Endothelial cell of umbilical vein (primary cell): Measurements from ENCODE around the gene DDR1. TPM values are rescaled to one million over a fixed set of nuclear protein-coding genes. Genes with fewer than 3 reads are reported as not detected.

ENCODE experiments used
- BruUV-seq: library from RNA; stranded (reverse); fragments of 400-500 nt; replicated peaks from 2 replicates; lab custom pipeline; 2021; lab: Mats Ljungman, UMichigan
- CTCF ChIA-PET: fragments of 300-600, 350-600 bp; sonication (Branson Sonifier 250); formaldehyde crosslinking; loops from one replicate; lab custom pipeline; 2021; ENCODE audit warnings: antibody characterized with exemption, inconsistent platforms; lab: Charles Lee
- POLR2A ChIA-PET: fragments of 300-600, 350-600 bp; sonication (Branson Sonifier 250); formaldehyde crosslinking; loops from one replicate; lab custom pipeline; 2021; ENCODE audit warnings: antibody characterized with exemption, inconsistent platforms; lab: Charles Lee
- DNase-seq: peaks from one replicate; pipeline ENCODE4 v3.0.0-alpha.2; 2011; ENCODE audit warnings: low read depth, low spot score
- FAIRE-seq: peaks from 2 replicates; lab custom pipeline; 2011; peaks lifted over from hg19 to GRCh38; lab: Jason Lieb, UNC
- H2AFZ ChIP-seq: 2 replicates; pipeline ENCODE4 v1.6.0; 2012; ENCODE audit warnings: low read depth, low read length, control low read depth, inconsistent platforms
- H3K27ac ChIP-seq: 2 replicates; pipeline ENCODE4 v1.5.1; 2011; ENCODE audit warnings: low read depth, mild to moderate bottlenecking, control low read depth, low read length, moderate library complexity; ENCODE audit not compliant: insufficient read depth
- H3K27me3 ChIP-seq, 2 experiments: 2 replicates each; pipeline versions ENCODE4 v1.6.0 to v1.6.1; 2011; ENCODE audit warnings: low read length in 2 of 2, mixed read lengths in 1 of 2; ENCODE audit not compliant: control insufficient read depth in 2 of 2, insufficient read depth in 2 of 2
- H3K36me3 ChIP-seq, 2 experiments: 2 replicates in 1 of 2; 3 replicates in 1 of 2; pipeline ENCODE4 v1.5.1; 2011; ENCODE audit warnings: low read length in 2 of 2, mild to moderate bottlenecking in 1 of 2, moderate library complexity in 1 of 2; ENCODE audit not compliant: control insufficient read depth in 2 of 2, insufficient read depth in 2 of 2; ENCODE audit errors: extremely low read depth in 1 of 2
- H3K4me1 ChIP-seq: 3 replicates; pipeline ENCODE4 v1.5.1; 2011; ENCODE audit warnings: mild to moderate bottlenecking, low read length; ENCODE audit not compliant: control insufficient read depth, insufficient read depth; ENCODE audit errors: extremely low read depth
- H3K4me2 ChIP-seq: 2 replicates; pipeline ENCODE4 v1.6.1; 2011; ENCODE audit warnings: low read length, control low read depth, mixed read lengths; ENCODE audit not compliant: insufficient read depth
- H3K4me3 ChIP-seq, 3 experiments: fragments of 200-600 bp in 1 of 3; sonication (generic), shearing (Covaris generic) in 1 of 3; replicated peaks in 1 of 3; 2 replicates each; pipeline ENCODE4 v1.5.1; 2011 to 2016; ENCODE audit warnings: control low read depth in 3 of 3, low read length in 3 of 3, mild to moderate bottlenecking in 2 of 3, inconsistent platforms in 1 of 3, low read depth in 1 of 3, moderate library complexity in 1 of 3; ENCODE audit not compliant: insufficient read depth in 1 of 3
- H3K79me2 ChIP-seq: 2 replicates; pipeline ENCODE4 v1.6.0; 2012; ENCODE audit warnings: low read length, inconsistent platforms; ENCODE audit not compliant: control insufficient read depth, insufficient read depth
- H3K9ac ChIP-seq: replicated peaks from 2 replicates; pipeline ENCODE3; 2011; ENCODE audit warnings: low read length, control low read depth; ENCODE audit not compliant: insufficient read depth; ENCODE audit errors: extremely low read depth
- H3K9me1 ChIP-seq: replicated peaks from 3 replicates; pipeline ENCODE4 v1.6.0; 2011; ENCODE audit warnings: mild to moderate bottlenecking, low read length; ENCODE audit not compliant: control insufficient read depth, insufficient read depth; ENCODE audit errors: extremely low read depth
- H3K9me3 ChIP-seq: replicated peaks from 2 replicates; pipeline ENCODE4 v1.5.1; 2012; ENCODE audit warnings: low read length, inconsistent platforms; ENCODE audit not compliant: control insufficient read depth, insufficient read depth
- H4K20me1 ChIP-seq: replicated peaks from 2 replicates; pipeline ENCODE3; 2011; ENCODE audit warnings: mild to moderate bottlenecking, low read length; ENCODE audit not compliant: control insufficient read depth, insufficient read depth; ENCODE audit errors: extremely low read depth
- CTCF ChIP-seq, 2 donors: IDR thresholded peaks; 1 replicate in 1 of 2; 2 replicates in 1 of 2; pipeline ENCODE4 v1.5.1; 2011; ENCODE audit warnings: low read length in 2 of 2, mild to moderate bottlenecking in 2 of 2, moderate library complexity in 2 of 2, control low read depth in 1 of 2, inconsistent platforms in 1 of 2, low read depth in 1 of 2; ENCODE audit not compliant: insufficient read depth in 1 of 2; ENCODE audit errors: extremely low read depth in 1 of 2
- EZH2 ChIP-seq: IDR thresholded peaks from 2 replicates; pipeline ENCODE4 v1.6.1; 2012; ENCODE audit warnings: borderline replicate concordance, low read depth, mild to moderate bottlenecking, moderate library complexity, low read length, inconsistent platforms; ENCODE audit not compliant: severe bottlenecking
- FOS ChIP-seq: IDR thresholded peaks from 2 replicates; pipeline ENCODE4 v1.6.1; 2011; ENCODE audit warnings: mild to moderate bottlenecking, low read length, moderate library complexity, borderline replicate concordance; ENCODE audit not compliant: insufficient read depth
- GATA2 ChIP-seq: IDR thresholded peaks from 2 replicates; pipeline ENCODE4 v1.7.0; 2011; ENCODE audit warnings: low read depth, mild to moderate bottlenecking, moderate library complexity, mixed read lengths, low read length; ENCODE audit not compliant: insufficient read length, insufficient read depth
- JUN ChIP-seq: IDR thresholded peaks from 2 replicates; pipeline ENCODE4 v1.6.1; 2011; ENCODE audit warnings: borderline replicate concordance, low read depth; ENCODE audit not compliant: insufficient read length, insufficient read depth
- MAX ChIP-seq: IDR thresholded peaks from 2 replicates; pipeline ENCODE4 v1.6.1; 2011; ENCODE audit not compliant: insufficient read depth, insufficient read length
- MYC ChIP-seq: IDR thresholded peaks from one replicate; pipeline ENCODE4 v1.6.1; 2011; ENCODE audit warnings: mild to moderate bottlenecking, low read depth, low read length
- POLR2A ChIP-seq: IDR thresholded peaks from 2 replicates; pipeline ENCODE4 v1.6.1; 2012; ENCODE audit warnings: low read depth, mild to moderate bottlenecking, control low read depth, low read length
- POLR2AphosphoS5 ChIP-seq: IDR thresholded peaks from 2 replicates; pipeline ENCODE4 v1.6.1; 2012; ENCODE audit warnings: low read depth, mild to moderate bottlenecking, control low read depth, low read length, moderate library complexity; ENCODE audit not compliant: insufficient read depth
- dilution Hi-C: fragments of 300-500 bp; cut with MboI; formaldehyde crosslinking; loops from one replicate; pipeline ENCODE4 v1.15.0; 2019; ENCODE audit warnings: low sequenced_read_pairs; ENCODE audit not compliant: extremely low pct_ligation_motif_present
- intact Hi-C: fragments of 100-400 bp; cut with micrococcal nuclease; formaldehyde crosslinking; loops from one replicate; pipeline ENCODE4 v1.10.0; 2022
- polyA plus RNA-seq, 4 experiments: library from polyadenylated mRNA; depleted of rRNA in 3 of 4; stranded (reverse) in 3 of 4; unstranded in 1 of 4; fragments of >200 nt; gene quantifications; 2 replicates each; pipeline versions ENCODE4 v1.2.1 to v1.2.3, GENCODE V29; 2011 to 2012; ENCODE audit warnings: missing spikeins in 1 of 4
- total RNA-seq: library from RNA; stranded (reverse); gene quantifications from 2 replicates; pipeline ENCODE4 v1.2.3, GENCODE V29; 2021

The DDR1 gene
- total and polyA plus RNA-seq, 2 donors (not counting 3 experiments of a cell fraction or from before 2014, with no cell fraction given), result 8.8 to 22.9 TPM

DNA sequence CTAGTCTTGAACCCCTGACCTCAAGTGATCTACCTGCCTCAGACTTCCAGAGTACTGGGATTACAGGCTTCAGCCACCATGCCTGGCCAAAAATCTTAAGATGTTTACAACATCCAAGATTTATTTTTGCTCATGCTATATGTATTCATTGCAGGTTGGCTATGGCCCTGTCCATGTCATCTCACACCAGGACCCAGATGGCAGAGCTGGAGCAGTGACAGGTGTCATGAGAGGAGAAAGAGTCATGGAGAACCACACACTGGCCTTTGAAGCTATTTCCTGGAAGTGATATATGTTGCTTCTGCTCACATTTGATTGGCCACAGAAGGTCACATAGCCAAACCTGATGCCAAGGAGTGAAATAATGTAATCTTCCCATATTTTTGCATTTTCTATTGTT, 13.8 kb upstream of the DDR1 start:
- FAIRE-seq (no peak), DNase-seq (no peak)
- Histone ChIP-seq H2AFZ (no peak overlapping the region), H3K9me1 (no peaks in the 10 kb centered on the region), H3K9ac (no peak overlapping the region), H3K36me3 (no peaks in the 10 kb centered on the region), H3K4me1 (no peaks in the 10 kb centered on the region), H3K79me2 (no peaks in the 10 kb centered on the region), H3K9me3 (no peaks in the 10 kb centered on the region), H3K4me3 (no peak overlapping the region), H3K4me2 (no peak overlapping the region), H4K20me1 (no peaks in the 10 kb centered on the region), H3K27ac (no peak overlapping the region), H3K27me3 (peaks cover 0 to 2% of the 10 kb centered on the region in 2 experiments)
- POLR2A ChIA-PET, result no interaction called here
- no TSS peak for BruUV-seq
- intact Hi-C loops (loop anchor here (10.0 kb wide), 1 partner anchor 386 kb away; the partner anchor contains the start of gene HLA-E), dilution Hi-C loops (no loop called here)
- TF ChIP-seq POLR2AphosphoS5, result no peak
- no peak for TF ChIP-seq MYC
- no peak for TF ChIP-seq GATA2
- no peak for TF ChIP-seq JUN
- no peak for TF ChIP-seq EZH2
- no peak for TF ChIP-seq CTCF (IDR thresholded peaks at IDR 0.05; ENCODE audit: extremely low read depth in 1 of 2, insufficient read depth in 1 of 2, low read depth in 1 of 2, low read length in 2 of 2)
- no peak for TF ChIP-seq POLR2A
- TF ChIP-seq MAX, result no peak
- TF ChIP-seq FOS, result no peak
- CTCF ChIA-PET, result no interaction called here
